Neural cell (in vitro differentiated cells): ENCODE results near the gene PDIA2. TPM values are rescaled to one million over a fixed set of nuclear protein-coding genes. Genes with fewer than 3 reads are reported as not detected.

Source experiments
- H2AFZ ChIP-seq: fragments of 200-600, 300-800 bp; sonication (generic), shearing (Covaris generic); 2 replicates; pipeline ENCODE4 v1.6.0; 2014; ENCODE audit warnings: low read depth, mild to moderate bottlenecking, antibody characterized with exemption, low read length, moderate library complexity
- H3F3A ChIP-seq: fragments of 200-600 bp; shearing (Covaris generic); 2 replicates; pipeline ENCODE4 v1.6.1; 2016; ENCODE audit warnings: mild to moderate bottlenecking, moderate library complexity, mixed read lengths, antibody characterized with exemption, low read length; ENCODE audit not compliant: insufficient read depth, poor library complexity, severe bottlenecking
- H3K27ac ChIP-seq: fragments of 200-600, 300-800 bp; sonication (generic), shearing (Covaris generic); 2 replicates; pipeline ENCODE4 v1.5.1; 2014; ENCODE audit warnings: mild to moderate bottlenecking, low read length, moderate library complexity
- H3K27me3 ChIP-seq: fragments of 300-800, 200-600 bp; sonication (generic), shearing (Covaris generic); 2 replicates; pipeline ENCODE4 v1.6.0; 2014; ENCODE audit warnings: mild to moderate bottlenecking, low read depth, low read length, moderate library complexity; ENCODE audit not compliant: insufficient read depth
- H3K36me3 ChIP-seq: fragments of 300-800, 200-600 bp; sonication (generic), shearing (Covaris generic); 2 replicates; pipeline ENCODE4 v1.5.1; 2014; ENCODE audit warnings: mild to moderate bottlenecking, antibody characterized with exemption, low read length, moderate library complexity; ENCODE audit not compliant: insufficient read depth
- H3K4me2 ChIP-seq: fragments of 300-800, 200-600 bp; sonication (generic), shearing (Covaris generic); 2 replicates; pipeline ENCODE4 v1.6.0; 2014; ENCODE audit warnings: mild to moderate bottlenecking, low read length
- H3K4me3 ChIP-seq: fragments of 300-800, 200-600 bp; sonication (generic), shearing (Covaris generic); 2 replicates; pipeline ENCODE4 v1.5.1; 2014; ENCODE audit warnings: mild to moderate bottlenecking, low read length, moderate library complexity
- H3K79me2 ChIP-seq: fragments of 200-600 bp; shearing (Covaris generic); replicated peaks from 2 replicates; pipeline ENCODE4 v1.6.0; 2014; ENCODE audit warnings: mild to moderate bottlenecking, low read length, moderate library complexity; ENCODE audit not compliant: insufficient read depth
- H3K9ac ChIP-seq: fragments of 300-800, 200-600 bp; sonication (generic), shearing (Covaris generic); 2 replicates; pipeline ENCODE4 v1.6.1; 2016; ENCODE audit warnings: mild to moderate bottlenecking, low read length, mixed read lengths
- H3K9me2 ChIP-seq: fragments of 200-600 bp; shearing (Covaris generic); 2 replicates; pipeline ENCODE4 v1.6.1; 2016; ENCODE audit warnings: mild to moderate bottlenecking, low read length, mixed read lengths; ENCODE audit not compliant: insufficient read depth
- H3K9me3 ChIP-seq: fragments of 200-600, 300-800 bp; sonication (generic), shearing (Covaris generic); 2 replicates; pipeline ENCODE4 v1.6.1; 2016; ENCODE audit warnings: mild to moderate bottlenecking, mixed run types, low read length, moderate library complexity, mixed read lengths
- H4K20me1 ChIP-seq: fragments of 200-600 bp; shearing (Covaris generic); 2 replicates; pipeline ENCODE4 v1.6.1; 2016; ENCODE audit warnings: mild to moderate bottlenecking, mixed run types; ENCODE audit not compliant: insufficient read depth
- CTCF ChIP-seq: fragments of 450-650 bp; IDR thresholded peaks from 2 replicates; pipeline ENCODE4 v1.5.1; 2014; ENCODE audit warnings: antibody characterized with exemption, mild to moderate bottlenecking, moderate library complexity; ENCODE audit not compliant: poor library complexity, severe bottlenecking
- EP300 ChIP-seq: fragments of 450-650 bp; conservative IDR thresholded peaks from 2 replicates; pipeline ENCODE4 v1.6.1; 2014; ENCODE audit warnings: antibody characterized with exemption, mild to moderate bottlenecking, moderate library complexity; ENCODE audit not compliant: poor library complexity, severe bottlenecking
- EZH2 ChIP-seq: fragments of 200-600, 300-800 bp; shearing (Covaris generic), sonication (generic); IDR thresholded peaks from 2 replicates; pipeline ENCODE4 v1.6.1; 2014; ENCODE audit warnings: antibody characterized with exemption, low read length, borderline replicate concordance, mild to moderate bottlenecking; ENCODE audit not compliant: insufficient read depth, poor library complexity, severe bottlenecking
- MXI1 ChIP-seq: fragments of 450-650 bp; conservative IDR thresholded peaks from 2 replicates; pipeline ENCODE4 v1.6.1; 2014; ENCODE audit warnings: antibody characterized with exemption, mild to moderate bottlenecking; ENCODE audit not compliant: poor library complexity, severe bottlenecking
- POLR2AphosphoS5 ChIP-seq: IDR thresholded peaks from 2 replicates; pipeline ENCODE4 v1.6.1; 2012
- RAD21 ChIP-seq: fragments of 450-650 bp; conservative IDR thresholded peaks from 2 replicates; pipeline ENCODE4 v1.6.1; 2014; ENCODE audit warnings: antibody characterized with exemption, mild to moderate bottlenecking, moderate library complexity
- REST ChIP-seq: IDR thresholded peaks from 2 replicates; pipeline ENCODE4 v1.6.1; 2012; ENCODE audit warnings: borderline replicate concordance
- SMC3 ChIP-seq: fragments of 450-650 bp; conservative IDR thresholded peaks from 2 replicates; pipeline ENCODE4 v1.6.1; 2014; ENCODE audit warnings: antibody characterized with exemption, mild to moderate bottlenecking, moderate library complexity; ENCODE audit not compliant: poor library complexity
- TAF1 ChIP-seq: IDR thresholded peaks from 2 replicates; pipeline ENCODE4 v1.6.1; 2012; ENCODE audit warnings: low read depth
- polyA plus RNA-seq: library from polyadenylated mRNA; depleted of rRNA; stranded (reverse); fragments of >200 nt; gene quantifications from 2 replicates; pipeline ENCODE4 v1.2.3, GENCODE V29; 2014

Gene PDIA2
- polyA plus RNA-seq, 1 donor from 2014 or later: 109 TPM

GRCh38 chr16:314795-315299 lies 31.9 kb downstream of the PDIA2 start (continued):
- TF ChIP-seq CTCF (no peak), TAF1 (no peak)

- Histone ChIP-seq H3K4me2 (no peak overlapping the region), H3K27ac (no peak overlapping the region), H3K36me3 (no peaks in the 10 kb centered on the region), H3K79me2 (peaks cover 4% of the 10 kb centered on the region), H2AFZ (no peak overlapping the region), H3K9ac (no peak overlapping the region), H3K4me3 (no peak overlapping the region), H3K9me3 (no peaks in the 10 kb centered on the region), H3K9me2 (no peaks in the 10 kb centered on the region), H4K20me1 (no peaks in the 10 kb centered on the region), H3K27me3 (no peaks in the 10 kb centered on the region), H3F3A (no peaks in the 10 kb centered on the region)
- no peak for TF ChIP-seq CTCF
- no peak for TF ChIP-seq SMC3
- TF ChIP-seq REST: no peak
- TF ChIP-seq EZH2: no peak
- no peak for TF ChIP-seq RAD21
- TF ChIP-seq EP300: no peak
- TF ChIP-seq POLR2AphosphoS5: no peak
- TF ChIP-seq MXI1: no peak
- no peak for TF ChIP-seq TAF1
Observed at GRCh38 chr16:316741-317464, 33.9 kb downstream of the PDIA2 start.
